Suppressor macrophage (primary cell): Measurements from ENCODE around the gene DICER1.
A peak's percentile ranks its signal among the peaks of the same experiment; 100 is the strongest.
"Not testable (repeated sequence)": the region's sequence is repeated elsewhere in the genome, so short reads cannot be mapped to it uniquely, and the experiment has no call there.

Source experiments
- DNase-seq, 4 experiments: peaks; one replicate each; pipeline ENCODE4 v3.0.0-alpha.2; 2020 to 2022
- total RNA-seq, 17 experiments: gene quantifications; one replicate each; lab custom pipeline; 2026; ENCODE audit warnings: mixed read lengths in 6 of 17, inconsistent platforms in 3 of 17; lab: John Stamatoyannopoulos, UW

Gene DICER1, protein sequence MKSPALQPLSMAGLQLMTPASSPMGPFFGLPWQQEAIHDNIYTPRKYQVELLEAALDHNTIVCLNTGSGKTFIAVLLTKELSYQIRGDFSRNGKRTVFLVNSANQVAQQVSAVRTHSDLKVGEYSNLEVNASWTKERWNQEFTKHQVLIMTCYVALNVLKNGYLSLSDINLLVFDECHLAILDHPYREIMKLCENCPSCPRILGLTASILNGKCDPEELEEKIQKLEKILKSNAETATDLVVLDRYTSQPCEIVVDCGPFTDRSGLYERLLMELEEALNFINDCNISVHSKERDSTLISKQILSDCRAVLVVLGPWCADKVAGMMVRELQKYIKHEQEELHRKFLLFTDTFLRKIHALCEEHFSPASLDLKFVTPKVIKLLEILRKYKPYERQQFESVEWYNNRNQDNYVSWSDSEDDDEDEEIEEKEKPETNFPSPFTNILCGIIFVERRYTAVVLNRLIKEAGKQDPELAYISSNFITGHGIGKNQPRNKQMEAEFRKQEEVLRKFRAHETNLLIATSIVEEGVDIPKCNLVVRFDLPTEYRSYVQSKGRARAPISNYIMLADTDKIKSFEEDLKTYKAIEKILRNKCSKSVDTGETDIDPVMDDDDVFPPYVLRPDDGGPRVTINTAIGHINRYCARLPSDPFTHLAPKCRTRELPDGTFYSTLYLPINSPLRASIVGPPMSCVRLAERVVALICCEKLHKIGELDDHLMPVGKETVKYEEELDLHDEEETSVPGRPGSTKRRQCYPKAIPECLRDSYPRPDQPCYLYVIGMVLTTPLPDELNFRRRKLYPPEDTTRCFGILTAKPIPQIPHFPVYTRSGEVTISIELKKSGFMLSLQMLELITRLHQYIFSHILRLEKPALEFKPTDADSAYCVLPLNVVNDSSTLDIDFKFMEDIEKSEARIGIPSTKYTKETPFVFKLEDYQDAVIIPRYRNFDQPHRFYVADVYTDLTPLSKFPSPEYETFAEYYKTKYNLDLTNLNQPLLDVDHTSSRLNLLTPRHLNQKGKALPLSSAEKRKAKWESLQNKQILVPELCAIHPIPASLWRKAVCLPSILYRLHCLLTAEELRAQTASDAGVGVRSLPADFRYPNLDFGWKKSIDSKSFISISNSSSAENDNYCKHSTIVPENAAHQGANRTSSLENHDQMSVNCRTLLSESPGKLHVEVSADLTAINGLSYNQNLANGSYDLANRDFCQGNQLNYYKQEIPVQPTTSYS (N-terminal part only)
- total RNA-seq, result 206 to 407 (median 311) reads per million in 17 experiments

DNA sequence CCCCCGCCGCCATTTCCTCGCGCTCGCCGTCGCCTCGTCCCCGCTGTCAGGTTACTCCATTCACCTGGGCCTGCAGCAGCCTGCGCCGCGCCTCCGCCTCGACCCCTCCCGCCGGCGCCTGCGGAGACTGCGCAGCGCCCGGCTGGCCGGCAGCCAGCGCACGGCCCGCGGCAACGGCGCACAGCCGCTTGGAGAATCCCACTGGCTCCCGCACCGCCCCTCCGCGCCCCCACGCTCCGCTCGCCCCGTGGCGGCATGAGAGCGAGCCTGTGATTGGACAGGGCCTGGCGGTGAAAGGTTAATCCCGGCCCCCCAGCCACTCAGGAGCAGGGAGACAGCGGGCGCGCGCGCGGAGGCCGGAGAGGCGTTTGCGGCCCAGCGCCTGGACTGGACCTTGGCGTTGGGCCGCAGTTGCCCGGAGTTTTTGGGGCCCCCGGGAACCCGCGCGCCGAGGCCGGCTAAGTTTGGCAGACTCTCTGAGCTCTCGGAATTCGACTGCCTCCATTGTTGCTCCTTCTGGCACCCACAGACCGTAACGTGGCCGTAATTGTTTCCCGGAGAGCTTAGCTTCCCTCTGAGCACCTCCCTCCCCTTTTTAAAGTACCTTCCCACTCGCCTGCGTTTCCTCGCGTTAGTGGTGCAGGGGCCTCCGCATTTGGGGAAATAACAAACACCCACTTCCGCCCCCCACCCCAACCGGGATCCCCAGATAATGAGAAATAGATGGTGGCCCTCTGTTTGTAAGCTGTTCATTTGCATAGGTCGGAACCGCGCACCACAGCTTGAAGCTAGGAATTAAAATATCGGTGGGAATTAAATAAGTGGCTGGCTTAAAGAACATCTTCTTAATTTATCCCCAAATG lies at the start of gene DICER1:
TSS of gene DICER1 (minus strand) at position 203 of the 863 bp plus-strand sequence. CDS start 24,071 bp downstream, outside the sequence.
- DNase-seq, result peak; percentile 96 to 98 (median 98)

DNA sequence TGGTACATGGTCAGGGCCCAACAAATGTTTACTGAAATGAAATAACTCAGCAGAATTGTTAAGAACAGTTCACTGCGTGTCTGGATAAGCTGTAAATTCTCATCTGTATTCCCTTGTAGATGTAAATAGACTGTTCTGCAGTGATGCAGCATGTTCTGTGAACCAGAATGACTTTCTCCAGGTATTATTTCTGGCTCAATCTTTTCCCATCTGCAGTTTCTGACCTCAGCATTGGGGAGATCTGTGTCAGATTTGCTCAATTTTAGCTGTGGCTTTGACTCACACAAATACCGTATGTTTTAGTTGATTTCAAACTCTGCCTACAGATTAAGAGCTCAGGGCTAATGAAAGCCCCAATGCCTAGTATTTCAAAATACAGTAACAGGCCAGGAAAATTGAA lies 49.2 kb upstream of the DICER1 start:
- no peak for DNase-seq

DNA sequence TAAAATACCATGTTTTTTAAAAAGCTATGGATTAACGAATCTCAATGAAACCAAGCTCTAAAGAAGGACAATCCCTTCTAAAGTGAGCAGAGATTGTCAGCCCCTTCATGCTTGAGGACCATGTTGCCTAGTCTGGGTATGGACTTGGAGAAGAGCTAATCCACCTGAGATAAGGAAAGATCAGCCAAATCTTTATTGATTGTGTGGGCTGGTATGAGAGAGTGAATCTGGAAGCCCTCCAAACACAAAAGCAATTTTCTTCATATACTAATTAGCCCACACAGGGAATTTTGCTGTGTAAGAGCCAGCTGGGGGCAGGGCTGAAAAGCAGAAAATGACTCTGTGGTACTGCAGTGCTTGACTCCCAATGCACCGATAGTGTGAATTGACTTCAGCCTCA lies 47.4 kb upstream of the DICER1 start:
- no peak for DNase-seq

DNA sequence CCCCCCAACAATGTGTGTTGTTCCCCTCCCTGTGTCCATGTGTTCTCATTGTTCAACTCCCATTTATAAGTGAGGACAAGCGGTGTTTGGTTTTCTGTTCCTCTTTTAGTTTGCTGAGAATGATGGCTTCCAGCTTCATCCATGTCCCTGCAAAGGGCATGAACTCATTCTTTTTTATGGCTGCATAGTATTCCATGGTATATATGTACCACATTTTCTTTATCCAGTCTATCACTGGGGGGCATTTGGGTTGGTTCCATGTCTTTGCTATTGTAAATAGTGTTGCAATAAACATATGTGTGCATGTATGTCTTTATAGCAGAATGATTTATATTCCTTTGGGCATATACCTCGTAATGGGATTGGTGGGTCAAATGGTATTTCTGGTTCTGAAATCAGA lies 44.4 kb upstream of the DICER1 start:
- DNase-seq, result not testable (repeated sequence)

DNA sequence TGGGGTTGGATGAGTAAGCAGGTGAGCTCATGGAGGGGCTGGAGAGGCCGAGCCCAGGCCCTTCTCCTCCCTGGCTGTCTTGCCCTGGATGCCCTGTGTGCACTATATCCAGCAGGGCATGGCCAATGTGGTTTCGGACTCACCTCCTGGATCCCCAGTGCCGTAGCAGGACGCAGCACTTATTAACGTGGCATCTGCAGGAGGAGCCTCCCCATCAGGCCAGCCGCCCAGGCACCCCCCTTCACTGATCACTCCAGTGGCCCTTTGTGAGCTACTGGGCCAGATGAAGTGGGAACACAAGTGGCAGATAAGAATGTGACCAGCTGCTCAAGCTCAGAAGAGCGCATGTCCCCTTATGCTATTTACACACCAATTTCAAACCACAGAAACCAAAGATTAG lies 43.1 kb upstream of the DICER1 start:
- no peak for DNase-seq

DNA sequence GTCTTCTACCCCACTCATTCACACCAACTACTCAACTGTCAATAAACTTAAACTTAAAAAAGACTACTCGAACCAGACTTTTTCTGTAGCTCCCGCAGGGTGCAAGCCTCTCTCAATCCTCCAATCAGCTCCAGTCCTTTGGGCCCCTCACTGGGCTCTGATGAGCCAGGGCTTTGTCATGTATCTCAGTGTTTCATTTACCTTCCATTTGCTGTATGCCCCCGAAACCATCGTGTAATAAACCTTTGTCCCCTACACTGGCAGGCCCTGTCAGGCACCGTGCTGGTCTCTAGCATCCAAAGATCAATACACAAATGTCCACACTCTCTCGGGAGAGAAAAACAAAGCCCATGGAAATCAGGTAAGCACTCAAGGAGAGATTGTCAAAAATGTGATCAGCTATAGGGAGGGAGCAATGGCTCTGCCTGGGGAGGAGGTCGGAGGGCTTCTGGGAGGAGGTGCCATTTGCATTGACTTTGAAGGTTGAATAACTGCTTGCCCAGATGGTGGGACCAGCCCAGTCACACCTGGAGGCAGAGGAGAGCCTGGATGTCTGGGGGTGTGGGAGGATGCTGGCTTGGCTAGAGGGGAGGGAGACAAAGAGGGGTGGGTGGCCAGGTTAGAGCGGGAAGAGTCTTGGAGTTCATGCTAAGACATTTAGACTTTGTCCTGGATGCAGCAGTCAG lies 42.1 kb upstream of the DICER1 start:
- DNase-seq, result no peak

DNA sequence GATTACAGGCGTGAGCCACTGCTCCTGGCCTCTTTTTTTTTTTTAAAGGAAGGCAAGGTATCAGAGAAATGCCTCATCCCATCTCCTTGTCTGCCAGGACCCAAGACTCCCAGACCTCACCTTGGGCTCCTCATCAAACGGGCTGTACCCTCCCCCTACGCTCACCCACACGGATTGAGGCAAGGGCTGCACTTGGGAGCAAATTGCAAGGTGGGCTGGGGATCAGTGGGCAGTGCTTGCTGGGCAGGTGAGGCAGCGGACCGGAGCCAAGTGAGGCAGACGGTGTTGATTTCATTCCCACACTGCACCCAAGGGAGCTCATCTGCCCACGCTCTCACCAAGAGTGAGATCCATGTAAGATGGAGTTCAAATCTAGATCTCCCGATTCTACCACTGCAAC lies 41.0 kb upstream of the DICER1 start:
- DNase-seq, result no peak

DNA sequence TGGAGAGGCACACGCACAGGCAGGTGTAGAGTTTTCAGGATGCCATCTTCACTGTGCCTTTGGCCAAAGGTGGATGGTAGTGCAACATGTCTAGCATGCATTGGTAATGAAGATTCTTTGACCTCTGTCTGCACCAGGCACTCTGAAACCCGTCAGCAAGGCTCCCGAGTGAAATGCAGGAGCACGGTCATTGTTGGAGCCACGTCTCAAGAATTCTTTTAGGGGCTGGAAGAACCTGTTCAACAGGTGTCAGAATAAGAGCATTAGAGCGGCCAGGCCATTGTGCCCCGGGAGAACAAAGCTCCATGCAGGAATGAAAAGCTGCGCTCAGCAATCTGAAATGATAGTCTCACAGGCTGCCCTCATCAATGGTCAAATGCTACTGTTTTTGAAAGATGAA lies 40.2 kb upstream of the DICER1 start:
- no peak for DNase-seq

DNA sequence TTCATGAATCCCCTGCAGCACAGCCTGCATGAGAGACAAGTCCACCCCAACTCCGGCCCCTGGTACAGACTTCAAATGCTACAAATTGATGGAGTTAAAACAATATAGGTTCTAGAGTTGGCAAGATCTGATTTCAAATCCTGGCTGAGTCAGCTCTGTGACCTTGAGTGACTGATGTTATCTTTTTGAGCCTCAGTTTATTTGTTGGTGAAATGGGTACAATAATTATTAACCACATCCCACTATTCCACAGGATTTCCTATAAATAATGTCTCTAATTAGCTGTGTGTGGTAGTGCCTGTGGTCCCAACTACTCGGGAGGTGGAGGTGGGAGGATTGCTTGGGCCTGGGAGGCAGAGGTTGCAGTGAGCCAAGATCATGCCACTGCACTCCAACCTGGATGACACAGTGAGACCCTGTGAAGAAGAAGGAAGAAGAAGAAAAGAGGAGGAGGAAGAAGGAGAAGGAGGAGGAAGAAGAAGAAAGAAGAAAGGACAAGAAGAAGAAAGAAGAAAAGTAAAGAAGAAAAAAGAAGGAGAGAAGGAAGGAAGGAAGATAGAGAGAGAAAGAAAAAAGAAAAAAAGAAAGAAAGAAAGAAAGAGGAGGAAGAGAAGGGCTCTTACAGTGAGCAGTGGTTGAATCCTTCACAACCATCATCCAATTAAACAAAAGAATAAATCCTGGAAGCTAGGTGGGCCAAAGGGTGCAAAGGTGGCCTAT lies 39.7 kb upstream of the DICER1 start:
- DNase-seq, result no peak

DNA sequence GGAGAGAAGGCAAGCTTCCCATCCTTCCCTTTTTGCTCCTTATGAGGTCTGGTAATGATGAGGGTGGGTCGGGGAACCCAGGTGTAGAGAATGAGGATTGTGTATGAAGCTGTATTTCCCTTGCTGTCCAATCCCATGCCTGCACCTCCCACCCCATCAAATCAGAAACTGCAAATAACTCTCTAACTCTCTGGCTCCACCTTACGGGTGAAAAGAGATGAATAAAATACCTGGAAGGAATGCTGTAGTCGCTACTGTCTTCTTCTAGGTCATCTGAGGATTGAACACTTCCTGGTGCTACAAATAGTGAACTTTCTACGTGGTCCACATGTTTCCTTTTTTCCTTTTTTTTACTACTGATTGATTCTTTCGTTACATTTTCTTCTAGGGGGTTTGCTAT lies 38.9 kb upstream of the DICER1 start:
- DNase-seq, result peak; percentile 19 to 60 (median 36)

DNA sequence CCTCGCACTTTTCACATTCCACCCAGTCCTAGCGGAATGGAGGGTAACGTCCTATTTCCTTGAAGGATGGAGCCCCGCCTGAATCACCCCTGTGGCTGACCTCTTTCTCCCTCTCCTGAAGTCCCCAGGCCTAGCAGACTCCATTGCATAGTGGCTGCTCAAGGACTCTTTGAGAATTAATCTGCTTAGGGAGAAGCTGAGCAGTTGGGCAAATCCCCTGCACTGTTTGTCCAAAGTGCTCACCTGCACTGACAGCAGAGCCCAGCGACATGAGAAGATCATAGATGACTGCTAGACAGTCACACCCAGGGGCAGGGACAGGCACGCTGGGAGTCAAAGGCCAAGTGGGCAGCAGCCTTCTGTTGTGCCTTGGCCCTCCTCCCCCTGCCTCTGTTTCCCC lies 37.7 kb upstream of the DICER1 start:
- no peak for DNase-seq

DNA sequence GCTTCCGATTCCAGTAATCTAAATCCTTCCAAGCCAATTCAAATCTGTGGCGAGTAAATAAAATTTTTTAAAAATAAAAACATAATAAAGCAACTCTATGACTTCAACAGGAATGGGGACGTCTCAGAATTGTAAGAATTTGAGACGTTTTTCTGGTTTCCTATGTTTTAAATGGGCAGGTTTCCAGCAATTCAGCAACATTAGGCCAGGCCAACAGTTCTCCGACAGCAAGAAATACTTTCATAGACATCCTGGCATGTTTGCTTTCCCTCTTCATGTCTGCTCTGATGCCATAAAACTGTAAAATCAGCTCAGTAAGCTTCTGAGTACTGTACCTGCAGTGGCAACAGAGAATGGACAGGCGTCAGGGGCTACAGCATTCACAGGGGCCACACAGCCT lies 35.8 kb upstream of the DICER1 start:
- no peak for DNase-seq

DNA sequence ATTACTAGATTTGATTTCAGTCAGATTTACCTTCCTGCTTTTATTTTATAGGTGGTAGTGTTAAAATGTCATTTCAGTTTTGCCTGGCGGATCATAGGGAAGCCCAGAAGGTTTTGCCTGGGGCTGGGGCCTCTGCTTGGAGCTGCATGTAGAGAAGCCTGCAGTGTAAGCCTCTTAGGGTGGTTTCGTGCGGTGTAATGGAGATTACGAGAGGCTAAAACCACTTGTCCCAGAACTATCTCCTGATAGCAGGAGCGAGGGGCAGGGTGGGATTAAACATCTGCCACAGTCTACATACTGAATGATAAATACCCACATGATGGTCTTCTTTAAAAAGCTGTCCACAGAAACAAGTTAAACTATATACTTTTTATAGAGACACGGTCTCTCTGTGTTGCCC lies 35.0 kb upstream of the DICER1 start:
- no peak for DNase-seq

DNA sequence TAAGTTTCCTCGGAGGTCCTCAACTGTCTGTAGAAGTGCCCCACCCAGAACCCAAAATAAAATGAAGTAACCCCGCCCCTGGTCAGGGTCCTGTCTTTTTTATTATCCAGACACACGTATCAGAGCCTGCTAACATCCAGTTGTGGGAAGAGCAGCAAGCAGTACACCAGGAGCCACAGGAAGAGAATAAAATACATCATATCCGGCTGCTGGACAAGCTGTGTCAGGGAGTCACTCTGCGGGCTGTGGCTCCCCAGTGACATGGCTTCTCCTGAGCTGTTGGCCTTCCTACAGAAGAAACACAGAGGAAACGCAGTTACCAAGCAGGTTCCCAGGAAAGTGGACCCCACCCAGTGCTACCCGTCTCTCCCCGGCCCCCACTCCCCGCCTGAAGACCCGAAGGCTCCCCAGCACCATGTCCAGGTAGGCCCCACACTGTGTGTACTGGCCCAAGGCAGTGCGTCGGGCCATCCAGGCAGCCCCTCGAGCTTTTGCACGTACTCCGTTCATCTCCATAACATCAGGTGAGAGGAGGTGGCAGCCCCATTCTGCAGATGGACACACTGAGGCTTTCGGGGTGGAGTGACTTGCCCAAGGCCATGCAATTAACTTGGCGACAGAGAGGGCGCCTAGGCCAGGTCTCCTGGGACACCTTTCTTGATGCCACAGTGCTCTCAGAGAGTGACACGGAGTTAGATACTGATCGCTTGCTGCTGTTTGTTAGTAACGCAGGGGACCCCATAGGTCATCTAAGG lies 34.3 kb upstream of the DICER1 start:
- peak; percentile 21 to 48 (median 46) for DNase-seq

DNA sequence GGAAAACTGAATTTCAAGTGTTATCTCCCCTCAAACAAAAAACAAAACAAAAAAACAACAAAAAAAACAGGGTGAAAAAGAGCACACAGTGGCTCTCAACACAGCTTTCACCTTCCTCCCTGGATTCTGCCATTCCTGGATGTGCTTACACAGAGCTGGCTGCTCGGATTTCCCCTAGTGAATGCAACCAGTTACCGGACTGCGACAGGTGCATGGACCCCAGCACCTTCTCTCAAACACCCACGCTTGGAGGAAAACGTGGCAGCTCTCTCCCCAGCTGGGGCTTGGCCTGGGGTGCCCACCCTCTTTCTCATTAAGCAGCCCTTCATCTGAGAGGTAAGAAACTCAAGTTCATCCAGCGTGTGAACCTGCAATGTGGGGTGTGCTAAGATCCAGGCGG lies 33.5 kb upstream of the DICER1 start:
- no peak for DNase-seq

DNA sequence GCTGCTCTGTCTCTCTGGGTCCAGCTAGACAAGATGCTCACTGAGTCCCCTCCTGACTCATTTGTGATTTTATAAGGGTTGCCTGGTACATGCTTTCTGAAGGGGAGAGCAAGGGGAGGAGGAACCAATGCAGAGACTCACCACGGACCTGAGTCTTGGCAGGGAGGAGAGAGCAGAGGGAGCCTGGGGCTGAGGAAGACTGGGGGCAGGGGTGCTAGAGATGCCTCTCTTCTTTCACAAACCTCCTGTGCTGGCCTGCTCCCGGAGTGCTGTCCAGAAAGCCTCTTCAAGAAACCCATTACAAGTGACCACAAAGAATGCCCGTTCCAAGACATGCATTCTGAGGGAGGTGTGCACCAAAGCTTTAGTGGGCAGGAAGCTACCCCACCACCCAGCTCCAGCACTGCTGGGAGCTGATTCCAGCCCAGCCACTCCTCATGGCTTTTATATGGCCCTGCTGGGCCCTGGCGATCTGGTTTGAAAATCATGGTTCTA lies 33.1 kb upstream of the DICER1 start:
- DNase-seq, result no peak

DNA sequence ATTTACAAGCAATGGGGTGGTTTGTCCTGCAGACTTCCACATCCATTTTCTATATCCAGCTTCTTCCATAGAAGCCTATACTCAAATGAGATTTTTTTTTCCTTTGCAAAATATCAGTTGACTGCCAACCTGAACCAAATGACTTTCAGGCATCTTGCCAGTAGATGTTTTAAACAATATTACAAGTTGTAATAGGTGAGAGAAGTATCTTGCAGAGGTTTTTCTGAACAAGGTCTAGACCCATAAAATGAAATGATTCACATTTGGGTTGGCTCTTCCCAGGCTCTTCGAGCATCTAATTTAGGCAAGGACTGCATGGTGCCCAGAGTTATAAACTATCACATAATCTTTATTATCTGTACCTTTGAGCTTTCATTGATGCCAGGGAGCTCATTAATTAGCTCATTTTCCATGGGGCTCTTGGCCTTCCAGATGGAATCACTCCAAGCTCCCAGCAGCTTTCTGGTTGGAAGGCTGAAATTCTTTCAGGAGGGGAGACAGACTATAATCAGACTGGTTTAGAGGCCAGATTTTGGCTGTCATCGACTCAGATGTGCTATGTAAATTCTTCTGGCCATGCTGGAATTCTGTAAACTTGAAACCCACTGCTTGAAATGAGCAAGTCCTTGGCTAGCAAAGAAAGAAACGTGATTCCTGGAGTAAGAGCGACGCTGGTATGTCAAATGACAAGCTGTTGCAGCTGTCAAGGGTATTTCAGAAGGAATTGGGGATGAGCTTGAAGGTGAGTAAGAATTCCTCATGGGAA lies 32.2 kb upstream of the DICER1 start:
- no peak for DNase-seq

DNA sequence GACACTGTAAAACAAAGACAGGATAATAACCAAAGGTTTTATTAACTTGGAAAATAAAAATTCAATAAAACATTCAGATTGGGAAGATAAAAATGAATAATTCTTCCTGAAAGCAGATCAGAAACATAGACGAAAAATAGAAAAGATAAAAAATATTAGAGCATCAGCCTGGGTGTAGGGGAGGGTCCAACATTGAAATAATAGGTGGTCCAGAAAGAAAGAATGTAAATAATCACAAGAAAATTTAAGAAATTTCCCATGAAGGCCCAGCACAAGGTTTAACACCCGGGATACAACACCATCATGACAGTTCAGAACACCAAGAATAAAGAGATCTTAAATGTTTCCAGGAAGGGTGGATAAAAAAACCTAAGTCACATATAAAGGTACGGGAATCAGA lies 31.1 kb upstream of the DICER1 start:
- DNase-seq, result no peak
